CD1c-positive myeloid dendritic cell (primary cell): ENCODE results near the gene RNF44.
A peak's percentile ranks its signal among the peaks of the same experiment; 100 is the strongest.

Experiments
- DNase-seq: peaks from one replicate; pipeline ENCODE4 v3.0.0-alpha.2; 2016; ENCODE audit errors: extremely low spot score

RNF44 gene

DNA sequence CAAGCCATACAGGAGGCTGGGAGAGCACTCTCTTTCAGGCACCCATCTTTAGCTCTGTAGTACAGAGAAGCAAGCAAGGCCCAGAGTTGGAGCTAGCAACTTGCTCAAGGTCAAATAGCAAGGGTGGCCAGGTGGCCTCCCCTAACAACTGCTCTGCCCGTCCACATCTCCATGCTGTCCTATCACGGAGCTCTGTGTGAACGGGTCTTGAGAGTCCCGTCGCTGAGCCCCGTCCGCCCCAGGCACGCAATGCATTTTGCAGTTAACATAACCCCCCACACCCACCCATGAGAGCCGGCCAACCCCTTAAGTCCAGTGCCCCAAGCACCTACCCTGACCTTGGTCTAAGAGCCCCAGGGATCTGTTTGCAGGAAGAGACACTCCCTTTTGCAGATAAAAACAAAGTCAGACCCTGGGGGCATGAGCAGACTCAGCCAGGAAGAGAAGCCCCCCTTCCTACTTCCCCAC is 1.5 kb downstream of the RNF44 start:
- DNase-seq: no peak

GRCh38 chr5:176535101-176535663 is 2.0 kb downstream of the RNF44 start:
- peak; percentile 82 for DNase-seq

- no peak for DNase-seq
These were observed 2.6 kb downstream of the RNF44 start for GRCh38 chr5:176534640-176535039.

DNA sequence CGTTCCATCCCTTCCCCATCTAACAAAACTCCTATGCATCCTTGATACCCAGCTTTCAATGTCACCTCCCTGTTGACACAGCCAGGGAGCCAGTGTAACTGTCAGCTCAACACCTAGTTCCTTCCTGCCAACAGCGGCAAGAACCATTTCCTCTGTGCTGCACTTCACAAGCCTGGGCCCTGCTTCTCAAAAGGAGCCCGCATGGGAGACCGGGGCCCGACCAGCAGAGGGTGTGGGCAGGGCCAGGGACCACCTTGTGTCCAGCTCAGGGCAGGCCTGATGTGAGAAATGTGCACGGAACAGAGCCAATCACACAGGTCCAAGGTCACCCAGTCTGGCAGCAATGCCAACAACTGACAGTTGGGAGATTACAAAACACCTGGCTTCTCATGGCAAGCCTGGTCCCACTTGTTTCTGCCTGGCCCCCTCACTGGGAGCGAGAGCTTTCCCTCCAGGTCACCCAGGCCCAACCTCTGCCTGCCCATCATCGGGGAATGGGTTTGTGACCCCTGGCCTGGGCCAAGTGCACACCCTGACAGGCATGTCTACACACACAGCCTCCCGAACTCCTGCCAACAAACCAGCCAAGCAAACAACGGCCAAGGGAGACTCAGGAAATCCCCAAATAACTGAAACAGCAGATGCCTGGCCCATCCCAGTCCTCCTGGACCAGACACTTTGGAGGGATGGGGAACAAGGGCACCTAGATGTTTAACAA is 3.1 kb downstream of the RNF44 start:
- DNase-seq: peak; percentile 38

- DNase-seq: peak; percentile 63
These were observed 3.8 kb downstream of the RNF44 start for GRCh38 chr5:176533390-176533789.

- DNase-seq: no peak
These were observed 4.4 kb downstream of the RNF44 start for GRCh38 chr5:176532795-176533194.

- DNase-seq: no peak
These were observed 5.2 kb downstream of the RNF44 start for GRCh38 chr5:176531902-176532493.

DNA sequence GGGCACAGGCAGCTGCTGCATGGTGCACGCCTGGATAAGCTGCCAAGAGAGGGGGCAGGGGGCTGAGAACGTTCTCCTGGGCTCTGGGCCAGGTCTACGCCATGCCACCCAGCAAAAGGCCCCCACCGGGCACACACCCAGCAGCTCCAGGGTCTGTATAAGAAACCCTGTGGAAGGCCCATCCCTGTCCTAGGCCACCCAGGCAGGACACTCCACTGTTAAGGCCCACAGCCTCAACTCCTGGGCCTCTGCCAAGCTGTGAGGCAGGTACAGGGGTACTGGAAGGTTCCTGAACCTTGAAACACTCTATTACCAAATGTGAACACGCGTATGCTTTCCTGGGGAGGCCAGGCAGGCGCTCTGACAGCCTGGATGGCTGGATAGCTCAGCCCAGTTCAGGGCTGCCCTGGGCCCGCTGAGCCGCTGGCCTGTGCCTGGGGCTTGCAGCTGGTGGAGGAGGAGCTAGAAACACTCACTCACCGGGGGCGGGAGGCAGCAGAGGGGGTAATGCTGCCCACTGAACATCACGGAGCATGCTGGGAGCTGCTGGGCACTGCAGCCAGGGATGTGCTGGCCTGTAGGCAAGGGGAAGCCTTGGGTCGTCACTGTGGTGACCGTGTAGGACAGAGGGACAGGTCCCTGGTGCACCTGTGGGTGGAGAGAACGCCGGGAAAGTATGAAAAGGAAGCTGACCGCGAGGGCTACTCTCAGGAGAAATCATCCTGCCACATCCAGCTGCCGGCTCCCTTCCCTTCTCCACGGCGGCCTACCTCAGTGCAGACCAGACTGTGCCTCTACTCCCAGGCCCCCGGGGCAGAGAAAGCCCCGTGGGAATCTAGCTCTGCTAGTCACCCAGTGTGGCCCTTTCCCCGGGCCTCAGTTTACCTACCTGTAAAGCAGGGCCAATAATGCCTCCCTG is 6.0 kb downstream of the RNF44 start:
- no peak for DNase-seq

- DNase-seq: no peak
These were observed 6.7 kb downstream of the RNF44 start for GRCh38 chr5:176530393-176530982.

DNA sequence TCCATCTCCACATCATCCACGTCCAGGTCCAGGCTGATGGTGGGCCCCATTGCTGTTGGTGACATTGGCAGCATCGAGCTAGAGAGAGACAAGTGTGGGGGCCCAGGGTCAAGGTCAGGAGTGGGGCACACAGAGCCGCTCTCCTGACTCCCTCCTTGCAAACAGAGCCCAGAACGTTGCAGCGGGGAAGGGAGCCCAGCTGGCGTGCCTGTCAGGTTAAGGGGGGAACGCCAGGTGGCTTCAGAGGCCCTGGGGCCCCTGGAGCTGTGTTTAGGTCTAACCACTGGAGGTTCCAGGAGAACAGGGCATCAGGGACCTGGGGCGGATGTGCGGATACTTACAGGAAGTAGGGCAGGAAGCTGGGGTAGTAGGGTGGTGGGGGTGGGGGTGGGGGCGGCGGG is 7.5 kb downstream of the RNF44 start:
- DNase-seq: no peak

DNA sequence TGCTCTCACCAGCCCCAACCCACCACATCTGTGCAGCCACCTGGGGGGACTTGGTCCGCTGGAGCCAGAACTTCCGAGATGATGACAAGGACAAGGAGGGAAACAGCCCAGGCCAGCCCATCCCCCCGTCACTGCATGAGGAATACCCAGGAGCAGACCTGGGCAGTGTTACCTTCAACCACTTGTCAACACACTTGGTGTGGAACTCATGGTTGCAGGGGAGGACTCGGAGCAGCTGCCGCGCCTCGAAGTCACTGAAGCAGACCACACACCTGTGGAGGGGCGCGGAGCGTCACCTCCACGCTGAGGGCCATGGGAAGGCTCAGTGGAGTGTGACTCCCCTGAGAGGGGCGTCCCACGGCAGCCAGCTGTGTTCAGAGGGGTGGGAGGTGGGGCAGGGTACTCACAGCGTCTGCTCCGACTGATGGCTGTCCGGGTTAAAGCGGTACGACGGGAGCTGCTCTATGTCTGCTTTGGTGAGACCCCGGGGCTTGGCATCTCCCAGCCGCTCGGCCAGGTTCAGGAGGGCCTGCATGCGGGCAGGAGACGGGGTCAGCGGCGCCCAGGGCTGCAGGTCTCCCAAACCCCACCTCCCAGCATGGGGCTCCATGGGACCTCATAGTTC is 8.0 kb downstream of the RNF44 start:
- no peak for DNase-seq

DNA sequence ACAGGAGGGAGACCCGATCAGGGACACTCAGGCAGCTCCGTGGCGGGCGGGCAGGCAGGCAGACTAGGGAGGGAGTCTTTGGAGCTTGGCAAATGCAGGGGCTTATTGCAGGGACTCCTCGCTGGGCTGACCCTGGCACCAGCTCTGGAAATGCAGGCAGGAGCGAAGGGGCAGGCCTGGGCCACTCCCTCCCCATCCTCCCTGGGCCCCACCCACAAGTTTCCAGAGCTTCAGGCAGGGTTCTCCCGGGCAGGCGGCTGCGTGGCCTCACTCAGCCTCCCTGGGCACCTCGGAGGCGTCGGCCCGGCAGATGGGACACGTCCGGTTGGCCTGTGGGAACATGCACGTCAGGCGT is 8.5 kb downstream of the RNF44 start:
- no peak for DNase-seq

DNA sequence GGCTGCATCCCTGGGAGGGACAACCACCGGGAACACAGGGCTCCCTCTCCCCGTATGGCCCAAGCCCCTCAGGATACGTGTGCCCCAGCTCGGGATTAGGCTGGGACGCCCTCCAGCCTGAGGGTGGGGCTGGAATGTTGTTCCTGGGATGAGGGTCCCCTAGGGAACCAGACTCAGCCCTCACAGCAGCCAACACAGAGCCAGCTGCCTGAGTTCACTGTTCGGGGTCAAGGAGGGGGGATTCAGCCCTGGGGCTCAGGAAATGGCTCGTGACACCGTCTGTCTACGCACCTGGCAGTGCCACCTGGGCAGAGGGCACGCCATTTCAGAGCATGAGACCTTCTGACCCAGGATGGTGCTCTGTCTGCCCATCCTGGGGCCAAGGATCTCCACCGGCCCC is 8.9 kb downstream of the RNF44 start:
- DNase-seq: no peak

DNA sequence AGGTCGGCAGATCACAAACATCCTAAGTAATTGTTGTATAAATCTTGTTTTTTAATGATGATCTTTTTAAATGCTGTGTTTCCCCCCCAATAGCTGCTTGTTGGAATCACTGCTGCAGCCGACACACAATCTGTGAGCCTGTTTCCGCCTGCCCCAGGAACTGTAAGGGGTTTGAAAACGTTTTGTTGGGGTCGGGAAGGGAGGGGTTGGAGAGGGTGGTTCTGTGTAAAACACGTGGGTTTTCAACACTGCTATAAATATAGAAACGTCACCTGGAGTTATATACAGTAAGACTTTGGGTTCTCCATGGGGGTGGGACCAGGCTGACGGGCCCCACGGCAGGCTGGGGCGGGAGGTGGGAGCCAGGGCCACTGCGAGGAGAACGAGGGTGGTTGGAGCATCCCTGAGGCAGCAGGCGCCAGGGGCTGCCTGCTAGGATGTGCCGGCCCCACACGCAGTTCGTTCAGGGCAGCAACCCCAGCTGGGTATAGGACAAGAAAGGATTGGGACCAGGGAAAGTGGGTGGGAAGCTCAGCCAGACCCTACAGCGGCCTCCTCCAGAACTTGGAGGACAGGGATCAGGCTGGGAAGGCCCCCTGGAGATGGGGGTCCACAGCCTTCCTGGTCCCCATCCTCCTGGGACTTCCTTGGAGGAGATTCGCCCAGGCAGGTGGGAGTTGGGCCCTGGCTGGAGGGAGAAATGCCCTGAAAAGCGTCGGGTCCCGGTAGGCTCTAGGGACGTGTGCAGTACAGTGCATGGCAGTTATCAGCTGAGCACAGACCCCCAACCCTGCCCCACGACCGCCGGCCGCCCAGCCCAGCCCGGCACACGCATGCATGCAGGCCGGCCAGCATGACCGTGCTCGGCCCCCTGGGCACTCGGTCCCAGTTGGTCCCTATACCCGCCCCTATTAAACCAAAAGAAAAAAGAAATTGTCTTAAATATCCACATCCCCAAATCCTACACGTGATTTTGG is 9.7 kb downstream of the RNF44 start:
- no peak for DNase-seq

DNA sequence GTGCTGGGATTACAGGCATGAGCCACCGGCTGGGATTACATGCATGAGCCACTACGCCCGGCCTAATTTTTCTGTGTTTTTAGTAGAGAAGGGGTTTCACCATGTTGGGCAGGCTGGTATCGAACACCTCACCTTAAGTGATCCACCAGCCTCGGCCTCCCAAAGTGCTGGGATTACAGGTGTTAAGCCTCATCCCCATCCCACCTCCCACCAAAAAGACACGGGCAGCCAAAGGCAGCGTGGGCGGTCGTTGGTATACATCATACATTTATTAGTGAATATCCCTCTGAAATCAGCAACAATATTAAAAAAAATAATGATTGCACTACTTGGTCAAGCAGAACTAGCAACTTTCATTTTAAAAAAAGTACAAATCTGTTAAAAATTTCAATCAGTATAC is 10.7 kb downstream of the RNF44 start:
- DNase-seq: no peak

- no peak for DNase-seq
These were observed 11.5 kb downstream of the RNF44 start for GRCh38 chr5:176525677-176526076.

DNA sequence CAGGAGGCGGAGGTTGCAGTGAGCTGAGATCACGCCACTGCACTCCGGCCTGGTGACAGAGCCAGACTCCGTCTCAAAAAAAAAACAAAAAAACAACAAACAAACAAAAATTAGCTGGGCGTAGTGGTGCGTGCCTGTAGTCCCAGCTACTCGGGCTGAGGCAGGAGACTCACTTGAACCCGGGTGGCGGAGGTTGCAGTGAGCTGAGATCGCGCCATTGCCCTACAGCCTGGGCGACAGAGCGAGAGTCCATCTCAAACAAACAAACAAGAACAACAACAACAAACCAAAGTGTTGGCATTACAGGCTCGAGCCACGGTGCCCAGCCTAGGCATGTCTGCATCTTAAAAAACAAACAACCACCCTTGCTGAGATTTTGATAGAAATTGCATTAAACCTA is 12.2 kb downstream of the RNF44 start:
- DNase-seq: no peak

DNA sequence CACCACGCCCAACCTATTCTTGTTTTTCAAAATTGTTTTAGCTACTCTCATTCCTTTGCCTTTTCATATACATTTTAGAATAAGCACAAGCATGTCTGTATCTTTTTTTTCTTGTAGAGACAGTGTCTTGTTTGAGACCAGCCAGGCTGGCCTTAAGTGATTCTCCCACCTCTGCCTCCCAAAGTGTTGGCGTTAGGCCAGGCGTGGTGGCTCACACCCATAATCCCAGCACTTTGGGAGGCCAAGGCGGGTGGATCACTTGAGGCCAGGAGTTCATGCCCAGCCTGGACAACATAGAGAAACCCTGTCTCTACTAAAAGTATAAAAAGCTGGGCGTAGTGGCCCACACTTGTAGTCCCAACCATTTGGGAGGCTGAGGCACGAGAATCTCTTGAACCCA is 13.1 kb downstream of the RNF44 start:
- DNase-seq: no peak

GRCh38 chr5:176521699-176522263 is 15.4 kb downstream of the RNF44 start:
- DNase-seq: no peak

DNA sequence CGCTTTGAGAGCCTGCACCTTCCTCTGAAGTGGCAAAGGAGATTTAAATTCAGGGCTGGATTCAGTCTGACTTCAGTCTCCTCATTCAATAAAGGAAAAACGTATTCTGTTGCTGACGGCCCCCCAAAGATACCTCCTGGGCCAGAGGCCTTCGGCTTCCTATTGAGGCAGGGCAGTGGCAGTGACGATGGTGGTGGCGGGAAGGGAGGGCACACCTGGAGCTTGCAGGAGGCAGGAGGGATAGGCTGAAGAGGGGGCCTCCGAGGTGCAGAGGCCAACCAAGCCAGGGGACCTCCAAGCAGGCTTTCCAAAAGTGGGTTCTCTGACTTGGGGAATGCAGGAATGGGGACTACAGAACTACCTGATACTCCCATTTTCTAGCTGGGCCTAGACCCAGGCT is 15.9 kb downstream of the RNF44 start:
- no peak for DNase-seq
